Panc1 (cell line): Measurements from ENCODE around the gene MYO3B. TPM values are rescaled to one million over a fixed set of nuclear protein-coding genes. Genes with fewer than 3 reads are reported as not detected.

Experiments
- ATAC-seq: fragments of 200-7000 bp; cut with Tn5 transposase; 2 replicates; pipeline ENCODE4 v1.9.1; 2020; ENCODE audit warnings: mild to moderate bottlenecking, moderate library complexity
- BruUV-seq: library from RNA; stranded (reverse); fragments of 400-500 nt; replicated peaks from 2 replicates; lab custom pipeline; 2021; lab: Mats Ljungman, UMichigan
- CTCF ChIA-PET: fragments of 300-600 bp; sonication (Branson Sonifier 250); formaldehyde crosslinking; loops from one replicate; lab custom pipeline; 2022; ENCODE audit warnings: antibody characterized with exemption; lab: Charles Lee
- POLR2A ChIA-PET: fragments of 300-600 bp; sonication (Branson Sonifier 250); formaldehyde crosslinking; loops from one replicate; lab custom pipeline; 2022; ENCODE audit warnings: antibody characterized with exemption; lab: Charles Lee
- DNase-seq: peaks from one replicate; pipeline ENCODE4 v3.0.0-alpha.2; 2010; ENCODE audit warnings: low read depth, low spot score
- H3K27ac ChIP-seq: 2 replicates; pipeline ENCODE4 v1.5.1; 2011; ENCODE audit warnings: mild to moderate bottlenecking, low read length, inconsistent platforms
- H3K27me3 ChIP-seq: fragments of 200-500 bp; sonication (Bioruptor generic); 2 replicates; pipeline ENCODE4 v1.6.0; 2014; ENCODE audit warnings: low read length, inconsistent platforms; ENCODE audit not compliant: control insufficient read depth, insufficient read depth
- H3K36me3 ChIP-seq: fragments of 200-500 bp; sonication (Bioruptor generic); 2 replicates; pipeline ENCODE4 v1.5.1; 2014; ENCODE audit warnings: inconsistent platforms, mild to moderate bottlenecking, low read length, moderate library complexity; ENCODE audit not compliant: control insufficient read depth, insufficient read depth
- H3K4me1 ChIP-seq: 2 replicates; pipeline ENCODE4 v1.5.1; 2011; ENCODE audit warnings: inconsistent platforms, mild to moderate bottlenecking, low read length, moderate library complexity; ENCODE audit not compliant: control insufficient read depth, insufficient read depth
- H3K4me3 ChIP-seq, 2 experiments: 2 replicates each; pipeline ENCODE4 v1.5.1; 2011 to 2012; ENCODE audit warnings: low read depth in 2 of 2, low read length in 2 of 2, mild to moderate bottlenecking in 2 of 2, inconsistent platforms in 1 of 2, moderate library complexity in 1 of 2
- H3K9me3 ChIP-seq: fragments of 200-500 bp; sonication (Bioruptor generic); 2 replicates; pipeline ENCODE4 v1.5.1; 2014; ENCODE audit warnings: low read depth, mild to moderate bottlenecking, inconsistent platforms, low read length, moderate library complexity; ENCODE audit not compliant: control insufficient read depth, insufficient read depth
- CTCF ChIP-seq: fragments of 450-650 bp; IDR thresholded peaks from 2 replicates; pipeline ENCODE4 v1.5.1; 2017; ENCODE audit warnings: mild to moderate bottlenecking
- POLR2AphosphoS5 ChIP-seq: IDR thresholded peaks from 2 replicates; pipeline ENCODE4 v1.6.1; 2012; ENCODE audit warnings: mild to moderate bottlenecking, low read depth, low read length, moderate library complexity
- REST ChIP-seq, 2 experiments: IDR thresholded peaks; 2 replicates each; pipeline ENCODE4 v1.6.1; 2011 to 2012; ENCODE audit warnings: low read depth in 2 of 2, control low read depth in 1 of 2, low read length in 1 of 2, mild to moderate bottlenecking in 1 of 2, moderate library complexity in 1 of 2; ENCODE audit not compliant: insufficient read depth in 1 of 2
- SIN3A ChIP-seq: IDR thresholded peaks from 2 replicates; pipeline ENCODE4 v1.6.1; 2012; ENCODE audit warnings: low read depth, mild to moderate bottlenecking, low read length, moderate library complexity, borderline replicate concordance; ENCODE audit not compliant: insufficient read depth
- TCF7L2 ChIP-seq: IDR thresholded peaks from 2 replicates; pipeline ENCODE4 v1.6.1; 2011; ENCODE audit warnings: mild to moderate bottlenecking, low read depth, low read length, inconsistent platforms
- in situ Hi-C: cut with HindIII; loops from 2 replicates; pipeline ENCODE4 v1.10.0; 2016; ENCODE audit warnings: low sequenced_read_pairs, low pct_unique_long_range_greater_than_20kb
- intact Hi-C: fragments of 100-400 bp; cut with micrococcal nuclease; formaldehyde crosslinking; loops from one replicate; pipeline ENCODE4 v1.10.0; 2022; ENCODE audit not compliant: unreplicated experiment
- total RNA-seq: library from RNA; stranded (reverse); gene quantifications from one replicate; pipeline ENCODE4 v1.2.1, GENCODE V29; 2021; ENCODE audit not compliant: unreplicated experiment

The MYO3B gene
- total RNA-seq, 1 experiment from 2014 or later, result 0.05 TPM

- Histone ChIP-seq H3K27ac (no peak overlapping the region), H3K9me3 (no peaks in the 10 kb centered on the region), H3K4me1 (no peaks in the 10 kb centered on the region), H3K4me3 (no peak overlapping the region), H3K36me3 (no peaks in the 10 kb centered on the region), H3K27me3 (no peaks in the 10 kb centered on the region)
- ATAC-seq (no peak), DNase-seq (no peak)
- CTCF ChIA-PET, result no interaction called here
- POLR2A ChIA-PET, result no interaction called here
- BruUV-seq, result no TSS peak
- in situ Hi-C loops (no loop called here), intact Hi-C loops (no loop called here)
- TF ChIP-seq SIN3A (no peak), TCF7L2 (no peak), CTCF (no peak), REST (IDR thresholded peaks at IDR 0.05; ENCODE audit: insufficient read depth in 1 of 2, low read depth in 2 of 2, low read length in 1 of 2) (no peak), POLR2AphosphoS5 (no peak)
Measured at GRCh38 chr2:170465241-170465640, 287.3 kb downstream of the MYO3B start.

GRCh38 chr2:170466632-170467031 is 288.7 kb downstream of the MYO3B start:
- TF ChIP-seq REST (IDR thresholded peaks at IDR 0.05; ENCODE audit: insufficient read depth in 1 of 2, low read depth in 2 of 2, low read length in 1 of 2) (no peak), TCF7L2 (no peak), CTCF (no peak), POLR2AphosphoS5 (no peak), SIN3A (no peak)
- no peaks in the 10 kb centered on the region for H3K4me1 ChIP-seq
- H3K27me3 ChIP-seq, result no peaks in the 10 kb centered on the region
- no peak overlapping the region for H3K27ac ChIP-seq
- ChIA-PET POLR2A (no interaction called here), CTCF (no interaction called here)
- in situ Hi-C loops, result no loop called here
- intact Hi-C loops, result no loop called here
- H3K36me3 ChIP-seq, result no peaks in the 10 kb centered on the region
- DNase-seq (no peak), ATAC-seq (no peak)
- H3K9me3 ChIP-seq, result no peaks in the 10 kb centered on the region
- no TSS peak for BruUV-seq
- no peak overlapping the region for H3K4me3 ChIP-seq
